Fibroblast of lung (primary cell): ENCODE data around the gene NKTR. TPM values are rescaled to one million over a fixed set of nuclear protein-coding genes. Genes with fewer than 3 reads are reported as not detected.

ENCODE experiments used
- DNase-seq, 2 donors: peaks; one replicate each; pipeline versions ENCODE4 v3.0.0 to v3.0.0-alpha.2; 2010; ENCODE audit warnings: low read depth in 2 of 2
- H2AFZ ChIP-seq: 2 replicates; pipeline ENCODE4 v1.5.1; 2012; ENCODE audit warnings: low read length, control low read depth, inconsistent platforms
- H3K27ac ChIP-seq: 2 replicates; pipeline ENCODE4 v1.5.1; 2011; ENCODE audit warnings: low read length, control low read depth; ENCODE audit not compliant: insufficient read depth
- H3K27me3 ChIP-seq: 2 replicates; pipeline ENCODE4 v1.5.1; 2011; ENCODE audit warnings: mild to moderate bottlenecking, low read length; ENCODE audit not compliant: control insufficient read depth, insufficient read depth
- H3K36me3 ChIP-seq: 2 replicates; pipeline ENCODE4 v1.5.1; 2011; ENCODE audit warnings: low read length; ENCODE audit not compliant: control insufficient read depth, insufficient read depth
- H3K4me1 ChIP-seq: 2 replicates; pipeline ENCODE4 v1.5.1; 2011; ENCODE audit warnings: low read length; ENCODE audit not compliant: control insufficient read depth, insufficient read depth; ENCODE audit errors: extremely low read depth
- H3K4me2 ChIP-seq: 2 replicates; pipeline ENCODE4 v1.5.1; 2011; ENCODE audit warnings: low read length, control low read depth; ENCODE audit not compliant: insufficient read depth; ENCODE audit errors: extremely low read depth
- H3K4me3 ChIP-seq, 4 experiments: fragments of 200-600 bp in 1 of 4; sonication (generic) in 1 of 4; replicated peaks in 1 of 4; 2 replicates each; pipeline ENCODE4 v1.5.1; 2011 to 2016; ENCODE audit warnings: low read length in 4 of 4, low read depth in 3 of 4, mild to moderate bottlenecking in 3 of 4, control low read depth in 2 of 4, inconsistent platforms in 1 of 4, mixed read lengths in 1 of 4; ENCODE audit not compliant: insufficient read depth in 1 of 4; ENCODE audit errors: control extremely low read depth in 1 of 4
- H3K79me2 ChIP-seq: 2 replicates; pipeline ENCODE4 v1.5.1; 2012; ENCODE audit warnings: mild to moderate bottlenecking, low read length, inconsistent platforms; ENCODE audit not compliant: control insufficient read depth, insufficient read depth
- H3K9ac ChIP-seq: 2 replicates; pipeline ENCODE4 v1.5.1; 2011; ENCODE audit warnings: mild to moderate bottlenecking, low read length, control low read depth; ENCODE audit not compliant: insufficient read depth
- H3K9me3 ChIP-seq: 2 replicates; pipeline ENCODE4 v1.5.1; 2012; ENCODE audit warnings: low read depth, low read length; ENCODE audit not compliant: control insufficient read depth, insufficient read depth
- H4K20me1 ChIP-seq: 2 replicates; pipeline ENCODE4 v1.5.1; 2011; ENCODE audit warnings: low read length; ENCODE audit not compliant: control insufficient read depth, insufficient read depth; ENCODE audit errors: extremely low read depth
- CTCF ChIP-seq, 2 donors: IDR thresholded peaks in 1 of 2; conservative IDR thresholded peaks in 1 of 2; 1 replicate in 1 of 2; 2 replicates in 1 of 2; pipeline ENCODE4 v1.5.1; 2011 to 2012; ENCODE audit warnings: low read length in 2 of 2, control low read depth in 1 of 2, inconsistent platforms in 1 of 2, low read depth in 1 of 2, mild to moderate bottlenecking in 1 of 2
- EZH2 ChIP-seq: IDR thresholded peaks from 2 replicates; pipeline ENCODE4 v1.5.1; 2012; ENCODE audit warnings: low read length, control low read depth, mild to moderate bottlenecking; ENCODE audit errors: missing control alignments
- polyA plus RNA-seq, 2 donors: library from polyadenylated mRNA; depleted of rRNA in 1 of 2; stranded (reverse) in 1 of 2; unstranded in 1 of 2; fragments of >200 nt; gene quantifications; 2 replicates each; pipeline ENCODE4 v1.2.1, GENCODE V29; 2011 to 2012; ENCODE audit warnings: missing spikeins in 1 of 2
- total RNA-seq: library from RNA; depleted of rRNA; stranded (reverse); fragments of >200 nt; gene quantifications from 2 replicates; pipeline ENCODE4 v1.2.1, GENCODE V29; 2014

NKTR gene
- total and polyA plus RNA-seq, 2 donors (not counting 1 experiment from before 2014, with no cell fraction given) = 26.4 to 44.6 TPM

- Histone ChIP-seq H4K20me1 (no peaks in the 10 kb centered on the region), H2AFZ (no peak overlapping the region), H3K9me3 (no peaks in the 10 kb centered on the region), H3K36me3 (peaks cover 17% of the 10 kb centered on the region), H3K79me2 (peaks cover 28% of the 10 kb centered on the region), H3K4me2 (no peak overlapping the region), H3K9ac (no peak overlapping the region), H3K4me1 (peaks cover 21% of the 10 kb centered on the region), H3K27ac (no peak overlapping the region), H3K27me3 (no peaks in the 10 kb centered on the region), H3K4me3 (no peak overlapping the region)
- no peak for TF ChIP-seq EZH2
- no peak for TF ChIP-seq CTCF (conservative IDR thresholded peaks at IDR 0.05 in 1 of 2, IDR thresholded peaks at IDR 0.05 in 1 of 2; ENCODE audit: low read depth in 1 of 2, low read length in 2 of 2)
- DNase-seq = no peak
These were observed 57.2 kb downstream of the NKTR start for GRCh38 chr3:42657675-42658074.

GRCh38 chr3:42658091-42658770 lies 57.7 kb downstream of the NKTR start:
- peaks cover 25% of the 10 kb centered on the region for H3K79me2 ChIP-seq
- no peak overlapping the region for H3K27ac ChIP-seq
- H4K20me1 ChIP-seq = no peaks in the 10 kb centered on the region
- no peak for DNase-seq
- H2AFZ ChIP-seq = no peak overlapping the region
- no peak overlapping the region for H3K9ac ChIP-seq
- no peak for TF ChIP-seq EZH2
- H3K4me2 ChIP-seq = no peak overlapping the region
- no peaks in the 10 kb centered on the region for H3K9me3 ChIP-seq
- H3K36me3 ChIP-seq = peaks cover 17% of the 10 kb centered on the region
- H3K4me1 ChIP-seq = peaks cover 17% of the 10 kb centered on the region
- H3K27me3 ChIP-seq = no peaks in the 10 kb centered on the region
- no peak overlapping the region for H3K4me3 ChIP-seq

- no peak overlapping the region for H3K4me3 ChIP-seq
- H3K79me2 ChIP-seq = peaks cover 18% of the 10 kb centered on the region
- H3K36me3 ChIP-seq = peaks cover 17% of the 10 kb centered on the region
- H3K4me2 ChIP-seq = no peak overlapping the region
- H4K20me1 ChIP-seq = no peaks in the 10 kb centered on the region
- DNase-seq = no peak
- TF ChIP-seq CTCF (conservative IDR thresholded peaks at IDR 0.05 in 1 of 2, IDR thresholded peaks at IDR 0.05 in 1 of 2; ENCODE audit: low read depth in 1 of 2, low read length in 2 of 2) = no peak
- no peak overlapping the region for H2AFZ ChIP-seq
- H3K4me1 ChIP-seq = peaks cover 15% of the 10 kb centered on the region
- no peak overlapping the region for H3K27ac ChIP-seq
- no peak overlapping the region for H3K9ac ChIP-seq
- H3K27me3 ChIP-seq = no peaks in the 10 kb centered on the region
- H3K9me3 ChIP-seq = no peaks in the 10 kb centered on the region
These were observed 58.4 kb downstream of the NKTR start for GRCh38 chr3:42658771-42659390.
